Nephron progenitor cell (in vitro differentiated cells): ENCODE measurements around the gene KIF1A.

Experiments
- DNase-seq: peaks from one replicate; pipeline ENCODE4 v3.0.0; 2021
- H3K27ac Mint-ChIP-seq: 2 replicates; pipeline ENCODE4 v1.8.0; 2021; ENCODE audit warnings: mild to moderate bottlenecking, moderate library complexity, mixed read lengths
- H3K27me3 Mint-ChIP-seq: 2 replicates; pipeline ENCODE4 v1.8.0; 2021; ENCODE audit warnings: mild to moderate bottlenecking, low read depth, mixed read lengths; ENCODE audit not compliant: poor library complexity
- H3K36me3 Mint-ChIP-seq: 2 replicates; pipeline ENCODE4 v1.8.0; 2021; ENCODE audit warnings: low read depth, mixed read lengths
- H3K4me1 Mint-ChIP-seq: 2 replicates; pipeline ENCODE4 v1.8.0; 2021; ENCODE audit warnings: mixed read lengths
- H3K4me3 Mint-ChIP-seq: 2 replicates; pipeline ENCODE4 v1.8.0; 2021; ENCODE audit warnings: mild to moderate bottlenecking, moderate library complexity, mixed read lengths
- H3K9me3 Mint-ChIP-seq: 2 replicates; pipeline ENCODE4 v1.8.0; 2021; ENCODE audit warnings: mild to moderate bottlenecking, moderate library complexity, mixed read lengths
- CTCF ChIP-seq: fragments of 200-600 bp; sonication (generic); IDR thresholded peaks from 2 replicates; pipeline ENCODE4 v1.5.0; 2021; ENCODE audit warnings: antibody characterized with exemption

KIF1A gene

GRCh38 chr2:240789051-240789453 is 31.0 kb downstream of the KIF1A start:
- no peak for TF ChIP-seq CTCF
- H3K4me1 Mint-ChIP-seq: peaks cover 46% of the 10 kb centered on the region
- H3K4me3 Mint-ChIP-seq: no peak overlapping the region
- H3K36me3 Mint-ChIP-seq: no peaks in the 10 kb centered on the region
- H3K9me3 Mint-ChIP-seq: no peaks in the 10 kb centered on the region
- no peak overlapping the region for H3K27ac Mint-ChIP-seq
- peaks cover 3% of the 10 kb centered on the region for H3K27me3 Mint-ChIP-seq
- DNase-seq: peak; percentile 0

- H3K9me3 Mint-ChIP-seq: no peaks in the 10 kb centered on the region
- no peak overlapping the region for H3K4me3 Mint-ChIP-seq
- no peak for DNase-seq
- H3K4me1 Mint-ChIP-seq: peaks cover 40% of the 10 kb centered on the region
- H3K36me3 Mint-ChIP-seq: no peaks in the 10 kb centered on the region
- H3K27ac Mint-ChIP-seq: no peak overlapping the region
- TF ChIP-seq CTCF: no peak
- H3K27me3 Mint-ChIP-seq: peaks cover 3% of the 10 kb centered on the region
Observed at GRCh38 chr2:240788482-240788881, 31.5 kb downstream of the KIF1A start.

GRCh38 chr2:240787521-240788472 is 32.2 kb downstream of the KIF1A start:
- no peak overlapping the region for H3K4me3 Mint-ChIP-seq
- peaks cover 35% of the 10 kb centered on the region for H3K4me1 Mint-ChIP-seq
- no peak for TF ChIP-seq CTCF
- no peaks in the 10 kb centered on the region for H3K36me3 Mint-ChIP-seq
- peaks cover 3% of the 10 kb centered on the region for H3K27me3 Mint-ChIP-seq
- no peak for DNase-seq
- H3K27ac Mint-ChIP-seq: no peak overlapping the region
- no peaks in the 10 kb centered on the region for H3K9me3 Mint-ChIP-seq

GRCh38 chr2:240786871-240787311 is 33.1 kb downstream of the KIF1A start:
- Mint-ChIP-seq H3K36me3 (no peaks in the 10 kb centered on the region), H3K27me3 (peaks cover 3% of the 10 kb centered on the region), H3K9me3 (no peaks in the 10 kb centered on the region), H3K27ac (no peak overlapping the region), H3K4me3 (no peak overlapping the region), H3K4me1 (peaks cover 26% of the 10 kb centered on the region)
- TF ChIP-seq CTCF: no peak
- DNase-seq: peak; percentile 0

DNA sequence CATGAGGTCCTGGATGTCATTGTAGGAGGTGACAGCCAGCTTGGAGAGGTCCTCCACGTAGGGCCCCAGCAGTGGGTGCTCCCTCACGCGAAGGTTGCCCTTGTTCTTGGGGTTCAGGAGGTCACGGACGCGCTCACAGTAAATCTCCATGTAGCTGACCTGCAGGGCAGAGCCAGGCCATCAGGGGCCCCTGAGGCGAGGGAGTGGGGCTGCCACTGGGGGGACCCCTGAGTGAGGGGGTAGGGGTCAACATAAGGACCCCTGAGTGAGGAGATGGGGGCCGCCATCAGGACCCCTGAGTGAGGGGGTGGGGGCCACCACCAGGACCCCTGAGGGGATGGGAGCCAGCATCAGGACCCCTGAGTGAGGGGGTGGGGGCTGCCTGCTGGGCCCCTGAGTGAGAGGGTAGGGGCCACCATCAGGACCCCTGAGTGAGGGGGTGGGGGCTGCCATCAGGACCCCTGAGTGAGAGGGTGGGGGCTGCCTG is 33.6 kb downstream of the KIF1A start:
- Mint-ChIP-seq H3K4me3 (no peak overlapping the region), H3K27me3 (peaks cover 3% of the 10 kb centered on the region), H3K4me1 (peaks cover 25% of the 10 kb centered on the region), H3K27ac (no peak overlapping the region), H3K36me3 (no peaks in the 10 kb centered on the region), H3K9me3 (no peaks in the 10 kb centered on the region)
- TF ChIP-seq CTCF: no peak
- peak; percentile 3 for DNase-seq
